Measurements from ENCODE around the gene IFNLR1. TPM values are rescaled to one million over a fixed set of nuclear protein-coding genes. Genes with fewer than 3 reads are reported as not detected.

The IFNLR1 gene
- total RNA-seq, 1 experiment from 2014 or later = 0.36 TPM

DNA sequence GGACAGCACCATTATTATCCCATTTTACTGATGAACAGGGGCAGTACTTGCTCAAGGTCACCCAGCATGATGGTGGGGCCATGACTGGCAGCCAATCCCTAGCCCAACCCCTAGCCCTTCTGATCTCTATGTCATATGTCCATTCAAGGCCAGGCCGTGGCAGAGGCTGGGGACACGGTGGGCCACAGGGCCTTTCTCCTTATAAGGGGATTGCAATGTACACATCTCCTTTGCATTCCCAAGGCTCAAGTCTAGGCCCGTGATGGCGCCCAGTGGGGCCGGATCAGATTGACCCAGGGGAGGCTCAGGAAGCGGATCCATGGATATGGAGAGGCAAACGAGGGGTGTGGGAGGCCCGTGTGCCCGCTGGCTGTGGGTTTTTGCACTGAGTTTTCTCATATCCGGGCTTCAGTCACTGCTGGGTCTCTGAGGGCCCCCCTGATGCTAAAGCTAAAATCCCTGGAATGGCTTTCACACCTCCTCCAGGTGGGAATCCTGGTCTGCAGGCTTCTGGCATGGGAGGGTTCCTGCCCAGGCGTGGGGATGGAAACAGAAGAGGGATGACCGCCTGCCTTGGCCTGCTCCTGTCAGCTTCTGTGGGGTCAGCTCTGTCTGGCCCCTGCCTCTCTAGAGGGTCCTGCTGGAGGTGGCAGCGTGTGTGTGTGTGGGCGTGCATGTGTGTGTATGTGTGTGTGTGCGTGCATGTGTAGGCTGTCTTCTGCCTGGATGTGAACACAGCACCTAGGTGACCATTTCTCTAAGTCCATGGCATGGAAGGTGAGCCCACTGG lies 77.2 kb downstream of the IFNLR1 start:
- DNase-seq = no peak
- Histone ChIP-seq H3K9me3 (no peaks in the 10 kb centered on the region), H3K27me3 (no peaks in the 10 kb centered on the region), H3K36me3 (no peaks in the 10 kb centered on the region), H3K4me3 (no peak overlapping the region)

- Histone ChIP-seq H3K27me3 (no peaks in the 10 kb centered on the region), H3K36me3 (no peaks in the 10 kb centered on the region), H3K9me3 (no peaks in the 10 kb centered on the region), H3K4me3 (no peak overlapping the region)
- DNase-seq = no peak
Observed at GRCh38 chr1:24109166-24109483, 78.0 kb downstream of the IFNLR1 start.

DNA sequence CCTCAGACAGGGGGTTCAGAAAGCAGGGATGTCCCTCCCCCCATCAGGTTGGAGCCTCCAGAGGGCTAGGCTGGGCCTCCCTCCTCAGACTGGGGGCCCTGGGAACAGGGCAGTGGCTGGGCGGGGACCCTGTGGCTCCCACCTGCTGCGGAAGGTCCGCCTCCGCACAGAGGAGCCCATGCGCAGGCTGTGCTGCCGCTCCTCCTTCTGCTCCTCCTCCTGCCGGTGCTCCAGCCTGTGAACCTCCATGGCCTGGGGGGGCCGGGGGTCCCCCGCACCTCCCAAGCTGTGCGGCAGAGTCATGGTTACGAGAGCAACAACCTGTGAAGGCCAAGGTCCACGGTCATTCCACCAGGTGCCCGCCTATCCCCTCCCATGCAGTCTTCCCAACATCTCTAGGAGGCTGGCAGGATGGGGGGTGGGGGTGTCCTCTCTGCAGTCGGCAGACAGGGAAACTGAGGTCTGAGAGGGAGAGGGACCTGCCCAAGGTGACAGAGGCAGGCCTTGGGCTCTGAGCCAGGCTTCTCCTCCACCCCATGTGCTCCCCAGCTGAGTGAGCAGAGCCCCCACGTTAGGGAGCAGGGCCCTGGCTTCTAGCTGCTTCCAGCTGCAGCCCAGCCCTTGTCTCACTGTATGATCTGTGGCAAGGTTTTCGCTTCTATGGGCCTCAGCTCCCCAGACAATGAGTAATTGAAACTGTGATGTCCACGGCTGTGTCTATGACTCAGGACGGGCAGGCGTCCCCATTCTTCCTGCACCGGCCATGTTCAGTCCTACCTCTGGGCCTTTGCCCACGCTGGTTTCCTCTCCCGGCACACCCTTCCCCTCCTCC lies 78.5 kb downstream of the IFNLR1 start:
- no peaks in the 10 kb centered on the region for H3K9me3 ChIP-seq
- peak; percentile 90 for DNase-seq
- no peak overlapping the region for H3K4me3 ChIP-seq
- no peaks in the 10 kb centered on the region for H3K27me3 ChIP-seq
- H3K36me3 ChIP-seq = no peaks in the 10 kb centered on the region

DNA sequence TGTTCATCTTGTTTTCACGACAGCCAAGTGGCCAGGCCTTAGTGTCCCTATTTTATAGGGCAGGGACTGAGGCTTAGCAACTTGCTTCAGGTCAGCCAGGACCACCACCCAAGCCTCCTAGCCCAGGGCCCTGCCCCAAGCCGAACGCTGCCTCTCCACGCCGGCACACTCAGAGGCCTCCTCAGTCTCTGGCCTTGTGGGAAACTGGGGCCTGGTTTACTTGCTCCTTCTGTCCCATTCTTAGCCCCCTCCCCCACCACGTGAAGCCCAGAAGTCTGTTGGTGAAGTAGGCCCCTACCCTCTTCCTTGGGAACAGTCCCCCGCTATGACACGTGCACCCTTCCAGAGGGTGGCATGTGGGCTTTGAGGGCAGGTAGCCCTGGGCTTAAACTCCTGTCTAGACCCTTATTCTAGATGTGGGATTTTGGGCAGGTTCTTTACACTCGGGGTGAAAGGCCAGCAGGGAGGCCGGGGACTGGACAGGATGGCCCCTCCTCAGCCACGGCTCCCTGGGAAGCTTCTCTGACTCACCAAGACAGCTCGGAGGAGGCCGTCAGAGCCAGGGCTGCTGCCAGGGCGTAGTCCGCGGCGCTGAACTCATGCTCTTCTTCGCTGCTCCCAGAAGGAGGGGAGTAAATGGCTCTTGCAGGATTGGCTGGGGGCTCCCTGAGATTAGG lies 79.5 kb downstream of the IFNLR1 start:
- DNase-seq = peak; percentile 88
- H3K4me3 ChIP-seq = no peak overlapping the region
- H3K36me3 ChIP-seq = no peaks in the 10 kb centered on the region
- no peaks in the 10 kb centered on the region for H3K27me3 ChIP-seq
- no peaks in the 10 kb centered on the region for H3K9me3 ChIP-seq

DNA sequence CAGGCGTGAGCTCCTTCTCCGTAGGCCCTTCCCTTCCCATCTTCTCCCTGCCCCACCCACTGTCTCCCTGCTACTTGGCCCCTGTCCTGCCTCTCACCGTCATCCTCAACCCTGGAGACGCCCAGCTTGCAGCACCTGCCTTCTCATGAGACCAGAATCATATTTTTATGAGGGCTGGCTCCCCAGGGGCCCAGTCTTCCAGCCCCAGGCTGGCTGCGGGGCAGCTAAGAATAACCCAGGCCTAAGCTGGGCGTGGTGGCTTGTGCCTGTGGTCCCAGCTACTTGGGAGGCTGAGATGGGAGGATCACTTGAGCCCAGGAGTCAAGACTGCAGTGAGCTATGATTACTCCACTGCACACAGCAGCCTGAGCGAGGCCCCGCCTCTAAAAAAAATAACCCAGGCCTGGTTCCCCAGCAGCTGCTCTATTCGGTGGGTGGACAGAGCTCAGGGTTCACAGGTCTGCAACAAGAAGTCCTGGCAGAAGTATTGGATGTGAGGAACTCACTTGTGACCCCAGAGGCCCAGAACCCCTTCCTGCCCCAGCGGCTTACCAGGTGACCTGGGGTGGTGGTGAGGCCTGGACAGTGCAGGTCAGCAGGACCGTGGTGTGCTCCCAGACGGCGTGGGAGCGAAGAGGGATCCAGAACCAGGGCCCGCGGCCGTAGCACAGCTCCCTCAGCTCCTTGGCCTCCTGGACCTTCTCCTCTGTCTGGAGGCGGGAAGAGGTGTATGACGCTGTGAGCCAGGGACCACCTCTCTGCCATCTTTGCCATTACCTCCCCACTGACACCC lies 81.5 kb downstream of the IFNLR1 start:
- DNase-seq = peak; percentile 13
- Histone ChIP-seq H3K4me3 (no peak overlapping the region), H3K36me3 (no peaks in the 10 kb centered on the region), H3K9me3 (no peaks in the 10 kb centered on the region), H3K27me3 (no peaks in the 10 kb centered on the region)

DNA sequence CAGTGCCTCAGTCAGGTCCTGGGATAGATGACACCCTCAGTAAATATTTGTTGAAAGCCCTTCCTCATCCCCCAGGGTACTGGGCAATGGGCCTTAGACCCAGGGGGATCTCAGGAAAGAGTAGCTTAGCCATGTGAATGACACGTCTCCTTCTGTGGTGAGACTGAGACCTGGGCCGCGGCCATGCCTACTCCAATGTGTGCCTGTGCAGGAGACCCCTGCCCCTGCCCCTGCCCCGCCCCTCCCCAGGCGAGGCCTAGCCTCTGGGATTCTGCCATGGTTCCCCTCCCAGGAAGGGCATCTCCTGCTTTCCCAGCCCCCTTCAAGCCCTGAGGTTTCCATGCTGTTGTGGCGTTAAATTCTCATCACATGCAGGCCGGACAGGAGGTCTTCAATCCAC lies 82.2 kb downstream of the IFNLR1 start:
- no peak overlapping the region for H3K4me3 ChIP-seq
- DNase-seq = no peak
- no peaks in the 10 kb centered on the region for H3K36me3 ChIP-seq
- H3K27me3 ChIP-seq = no peaks in the 10 kb centered on the region
- H3K9me3 ChIP-seq = no peaks in the 10 kb centered on the region

Other genes starting within 250 kb of the IFNLR1 start
- gene PNRC2, start 227.5 kb downstream of the IFNLR1 start, total RNA-seq (2014; rRNA removed; shearing (Covaris generic); ENCODE audit: low replicate concordance) = 36.5 and 47.0 TPM in 2 replicates
- 40.0 and 46.4 TPM in 2 replicates for gene SRSF10, start 207.0 kb downstream of the IFNLR1 start, total RNA-seq (2014; rRNA removed; shearing (Covaris generic); ENCODE audit: low replicate concordance)
- gene MYOM3, start 75.2 kb downstream of the IFNLR1 start, total RNA-seq (2014; rRNA removed; shearing (Covaris generic); ENCODE audit: low replicate concordance) = 0.13 TPM in 1 of 2 replicates, not detected in the other
- 0.86 TPM in 1 of 2 replicates, not detected in the other for gene IL22RA1, start 44.1 kb downstream of the IFNLR1 start, total RNA-seq (2014; rRNA removed; shearing (Covaris generic); ENCODE audit: low replicate concordance)
- not detected in 2 replicates for gene GRHL3, start 132.1 kb upstream of the IFNLR1 start, total RNA-seq (2014; rRNA removed; shearing (Covaris generic); ENCODE audit: low replicate concordance)
- 5.7 and 7.2 TPM in 2 replicates for gene STPG1, start 226.5 kb upstream of the IFNLR1 start, total RNA-seq (2014; rRNA removed; shearing (Covaris generic); ENCODE audit: low replicate concordance)
- 44.1 and 45.5 TPM in 2 replicates for gene NIPAL3, start 228.5 kb upstream of the IFNLR1 start, total RNA-seq (2014; rRNA removed; shearing (Covaris generic); ENCODE audit: low replicate concordance)

All from MG63 (cell line).